ENCODE measurements around the gene FN3KRP.

- TF ChIP-seq CTCF (IDR thresholded peaks at IDR 0.05; ENCODE audit: low read depth, low read length) (no peak), MAX (IDR thresholded peaks at IDR 0.05; ENCODE audit: low read depth, low read length) (no peak)
Measured at GRCh38 chr17:82684228-82684841, 32.2 kb upstream of the FN3KRP start.
